ENCODE measurements around the gene RAB40C. TPM values are rescaled to one million over a fixed set of nuclear protein-coding genes. Genes with fewer than 3 reads are reported as not detected.

Gene RAB40C
- polyA plus RNA-seq, 2 of the 4 experiments (the other 2 are of a cell fraction) = 4.4 to 9.7 TPM

GRCh38 chr16:641326-642188, 51.7 kb downstream of the RAB40C start, which contains the start of gene MCRIP2:
TSS of gene MCRIP2 (plus strand) at chr16:641828. CDS start at chr16:641992, 164 bp downstream.
- FAIRE-seq (no peak), ATAC-seq (peak; percentile 57 to 71), DNase-seq (ENCODE audit: low read depth in 1 of 2, low spot score in 1 of 2) (peak; percentile 77 to 84)
- 0% methylated on average over 17 of the region's 81 CpGs for WGBS (ENCODE audit: missing lambda C conversion rate)
- Histone ChIP-seq H3K4me2 (peak within 1 kb of the TSS; percentile 86), H3K9me3 (no peaks in the 10 kb centered on the region), H3K27ac (peak within 1 kb of the TSS; percentile 64 to 94), H3K4me1 (peaks cover 43% of the 10 kb centered on the region), H3K4me3 (peak within 1 kb of the TSS; percentile 54)
- TF ChIP-seq PHF8 (IDR thresholded peaks at IDR 0.05; ENCODE audit: borderline replicate concordance, low read depth) = peak; percentile 30; the same call in 1 of the 2 replicates
- TF ChIP-seq POLR2A (IDR thresholded peaks at IDR 0.05; ENCODE audit: low read length) = peak; percentile 72
- TF ChIP-seq, protein P1, sequence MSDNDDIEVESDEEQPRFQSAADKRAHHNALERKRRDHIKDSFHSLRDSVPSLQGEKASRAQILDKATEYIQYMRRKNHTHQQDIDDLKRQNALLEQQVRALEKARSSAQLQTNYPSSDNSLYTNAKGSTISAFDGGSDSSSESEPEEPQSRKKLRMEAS (IDR thresholded peaks at IDR 0.05) = peak; percentile 53
- TF ChIP-seq MYC (IDR thresholded peaks at IDR 0.05; ENCODE audit: borderline replicate concordance, low read length) = peak; percentile 21; the same call in 1 of the 2 replicates
- no peak for TF ChIP-seq FOXS1 (CRISPR knock-in tag; IDR thresholded peaks at IDR 0.05)
- no peak for TF ChIP-seq EHF (CRISPR knock-in tag; IDR thresholded peaks at IDR 0.05)
- no peak for TF ChIP-seq HES2 (IDR thresholded peaks at IDR 0.05)
- TF ChIP-seq E2F6 (IDR thresholded peaks at IDR 0.05; ENCODE audit: borderline replicate concordance, low read depth) = peak; percentile 55
- TF ChIP-seq JUN (IDR thresholded peaks at IDR 0.05) = peak in 1 of 2 experiments; percentile 68; a peak in 3 of 5 replicates
- CTCF ChIA-PET = interaction anchor here (0.5 to 2.0 kb wide), 3 partner anchors 17 to 46 kb away, joined by 3 to 10 read pairs (median 3); no protein-coding TSS in a partner anchor
- POLR2A ChIA-PET = no interaction called here

DNA sequence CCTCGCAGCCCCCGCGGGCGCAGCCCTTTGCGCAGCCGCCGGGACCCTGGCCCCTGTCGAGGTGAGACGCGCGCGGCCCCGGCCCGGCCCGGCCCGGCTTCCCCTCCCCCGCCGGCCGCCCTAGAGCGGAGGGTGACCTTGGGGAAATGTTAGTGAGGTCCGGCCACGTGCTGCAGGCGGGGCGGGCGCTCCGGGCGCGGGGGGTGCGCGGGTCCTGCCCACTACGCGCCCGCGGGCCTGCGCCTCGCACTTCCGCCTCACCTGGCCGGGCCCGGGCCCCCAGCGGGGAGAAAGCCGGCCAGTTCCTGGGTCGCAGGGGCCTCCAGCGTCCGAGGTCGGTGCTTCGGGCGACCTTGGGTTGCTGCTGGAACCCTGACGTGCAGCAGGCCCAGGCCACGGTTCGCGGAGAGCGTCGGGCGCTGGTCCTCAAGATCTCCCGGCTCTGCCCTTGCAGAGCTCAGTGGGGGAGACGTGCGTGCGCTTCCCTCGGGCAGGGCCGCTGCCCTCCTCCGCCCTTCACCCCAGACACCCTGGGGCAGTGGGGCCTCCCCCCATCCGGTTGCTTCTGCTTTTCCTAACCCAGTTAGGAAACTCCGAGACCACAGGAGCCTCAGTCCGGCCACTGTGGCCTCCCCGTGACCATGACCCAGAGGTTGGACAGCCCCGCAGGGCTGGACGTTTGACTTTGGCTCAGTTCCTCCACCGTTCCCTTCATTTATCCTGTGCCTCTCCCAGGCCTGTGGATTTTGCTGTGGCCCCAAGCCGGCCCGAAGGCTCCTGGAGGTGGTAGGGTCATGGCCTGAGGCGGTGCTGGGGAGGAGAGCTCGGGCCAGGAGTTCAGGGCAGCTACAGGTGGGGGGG, 52.6 kb downstream of the RAB40C start:
- TF ChIP-seq MYC (IDR thresholded peaks at IDR 0.05; ENCODE audit: borderline replicate concordance, low read length) = no peak
- TF ChIP-seq MAFK (IDR thresholded peaks at IDR 0.05; ENCODE audit: partially characterized antibody) = no peak
- TF ChIP-seq FOSL2 (IDR thresholded peaks at IDR 0.05) = no peak
- TF ChIP-seq FOSL2 (CRISPR knock-in tag; IDR thresholded peaks at IDR 0.05) = no peak
- TF ChIP-seq HEYL (CRISPR knock-in tag; IDR thresholded peaks at IDR 0.05) = no peak
- no peak for TF ChIP-seq ZC3H11A (IDR thresholded peaks at IDR 0.05)
- no peak for TF ChIP-seq PBX3 (IDR thresholded peaks at IDR 0.05)
- TF ChIP-seq EHMT2 (IDR thresholded peaks at IDR 0.05; ENCODE audit: low read depth) = no peak
- peak; percentile 66; the same call in 1 of the 2 replicates for TF ChIP-seq E2F6 (IDR thresholded peaks at IDR 0.05; ENCODE audit: borderline replicate concordance, low read depth)
- TF ChIP-seq, protein P2, sequence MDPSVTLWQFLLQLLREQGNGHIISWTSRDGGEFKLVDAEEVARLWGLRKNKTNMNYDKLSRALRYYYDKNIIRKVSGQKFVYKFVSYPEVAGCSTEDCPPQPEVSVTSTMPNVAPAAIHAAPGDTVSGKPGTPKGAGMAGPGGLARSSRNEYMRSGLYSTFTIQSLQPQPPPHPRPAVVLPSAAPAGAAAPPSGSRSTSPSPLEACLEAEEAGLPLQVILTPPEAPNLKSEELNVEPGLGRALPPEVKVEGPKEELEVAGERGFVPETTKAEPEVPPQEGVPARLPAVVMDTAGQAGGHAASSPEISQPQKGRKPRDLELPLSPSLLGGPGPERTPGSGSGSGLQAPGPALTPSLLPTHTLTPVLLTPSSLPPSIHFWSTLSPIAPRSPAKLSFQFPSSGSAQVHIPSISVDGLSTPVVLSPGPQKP (IDR thresholded peaks at IDR 0.05; ENCODE audit: low read depth, low read length) = no peak
- TF ChIP-seq, protein P1 (IDR thresholded peaks at IDR 0.05) = peak; percentile 56
- no peak for TF ChIP-seq FOSB (CRISPR knock-in tag; IDR thresholded peaks at IDR 0.05)
- TF ChIP-seq RFX5 (IDR thresholded peaks at IDR 0.05) = no peak
- no peak for TF ChIP-seq POLR2AphosphoS2 (conservative IDR thresholded peaks at IDR 0.05; ENCODE audit: low read length)
- TF ChIP-seq PHF8 (IDR thresholded peaks at IDR 0.05; ENCODE audit: borderline replicate concordance, low read depth) = peak; percentile 8; the same call in 1 of the 2 replicates
- no peak for TF ChIP-seq HES2 (IDR thresholded peaks at IDR 0.05)
- FAIRE-seq = no peak
- Histone ChIP-seq H3K9me3 (no peaks in the 10 kb centered on the region), H3K4me1 (peaks cover 45% of the 10 kb centered on the region), H3K4me2 (peak overlapping the region; percentile 86), H3K27ac (peak overlapping the region; percentile 64 to 94), H3K4me3 (peak overlapping the region; percentile 54)
- peak; percentile 25 to 38 for ATAC-seq
- ChIA-PET CTCF (interaction anchor here (0.6 to 2.0 kb wide), 4 partner anchors 17 to 52 kb away, joined by 3 to 10 read pairs (median 3); partner anchors contain the start of gene RAB40C), POLR2A (no interaction called here)
- peak in 1 of 2 experiments; percentile 52 for DNase-seq (ENCODE audit: low read depth in 1 of 2, low spot score in 1 of 2)
- 13% methylated on average over 13 of the region's 72 CpGs for WGBS (ENCODE audit: missing lambda C conversion rate)

All from A549 (cell line).